IMR-90 (cell line): ENCODE results near the gene KBTBD13. TPM values are rescaled to one million over a fixed set of nuclear protein-coding genes. Genes with fewer than 3 reads are reported as not detected.

Experiments used
- ATAC-seq: fragments of 200-7000 bp; cut with Tn5 transposase; 2 replicates; pipeline ENCODE4 v1.9.1; 2020; ENCODE audit warnings: low read depth, mild to moderate bottlenecking, moderate library complexity
- BruUV-seq: library from RNA; stranded (reverse); fragments of 400-500 nt; replicated peaks from 2 replicates; lab custom pipeline; 2021; lab: Mats Ljungman, UMichigan
- CTCF ChIA-PET: fragments of 300-600 bp; formaldehyde crosslinking; extraction: SDS; loops from one replicate; lab custom pipeline; 2021; ENCODE audit warnings: antibody characterized with exemption; lab: Yijun Ruan, JAX
- POLR2A ChIA-PET: fragments of 300-600 bp; sonication (Branson Sonifier 250); formaldehyde crosslinking; loops from one replicate; lab custom pipeline; 2022; ENCODE audit warnings: antibody characterized with exemption; ENCODE audit not compliant: unreplicated experiment; lab: Charles Lee
- DNase-seq: peaks from one replicate; pipeline ENCODE4 v3.0.0; 2013
- H2AFZ ChIP-seq: replicated peaks from 2 replicates; pipeline ENCODE3; 2013; ENCODE audit warnings: low read length, mild to moderate bottlenecking; ENCODE audit not compliant: poor library complexity
- H2AK5ac ChIP-seq: 2 replicates; pipeline ENCODE4 v1.6.1; 2013; ENCODE audit warnings: low read depth, low read length, inconsistent platforms
- H2AK9ac ChIP-seq: replicated peaks from 2 replicates; pipeline ENCODE3; 2013; ENCODE audit warnings: mild to moderate bottlenecking, low read depth, low read length, moderate library complexity; ENCODE audit not compliant: poor library complexity
- H2BK120ac ChIP-seq: 2 replicates; pipeline ENCODE4 v1.6.1; 2013; ENCODE audit warnings: low read depth, low read length, inconsistent platforms
- H2BK15ac ChIP-seq: 3 replicates; pipeline ENCODE4 v1.6.1; 2013; ENCODE audit warnings: low read depth, low read length, inconsistent platforms
- H2BK20ac ChIP-seq: 2 replicates; pipeline ENCODE4 v1.6.1; 2013; ENCODE audit warnings: low read depth, mild to moderate bottlenecking, inconsistent platforms, low read length, moderate library complexity
- H2BK5ac ChIP-seq: 2 replicates; pipeline ENCODE4 v1.6.1; 2013; ENCODE audit warnings: mild to moderate bottlenecking, low read depth, low read length, inconsistent platforms; ENCODE audit not compliant: poor library complexity, severe bottlenecking
- H3K14ac ChIP-seq: replicated peaks from 2 replicates; pipeline ENCODE4 v1.6.1; 2013; ENCODE audit warnings: low read depth, low read length, inconsistent platforms
- H3K18ac ChIP-seq: 2 replicates; pipeline ENCODE4 v1.6.1; 2013; ENCODE audit warnings: low read depth, low read length, control low read depth
- H3K23ac ChIP-seq: 2 replicates; pipeline ENCODE4 v1.6.1; 2013; ENCODE audit warnings: low read depth, low read length, inconsistent platforms
- H3K27ac ChIP-seq: 2 replicates; pipeline ENCODE4 v1.5.1; 2013; ENCODE audit warnings: mild to moderate bottlenecking, control low read depth, low read length; ENCODE audit not compliant: insufficient read depth
- H3K27me3 ChIP-seq: 2 replicates; pipeline ENCODE4 v1.6.1; 2013; ENCODE audit warnings: low read length; ENCODE audit not compliant: control insufficient read depth, insufficient read depth
- H3K36me3 ChIP-seq: 2 replicates; pipeline ENCODE4 v1.6.1; 2013; ENCODE audit warnings: low read length, mixed read lengths; ENCODE audit not compliant: control insufficient read depth, insufficient read depth
- H3K4ac ChIP-seq: 2 replicates; pipeline ENCODE4 v1.6.1; 2013; ENCODE audit warnings: low read depth, low read length, inconsistent platforms
- H3K4me1 ChIP-seq: 2 replicates; pipeline ENCODE4 v1.6.1; 2013; ENCODE audit warnings: low read length, mixed read lengths; ENCODE audit not compliant: control insufficient read depth, insufficient read depth
- H3K4me2 ChIP-seq: 2 replicates; pipeline ENCODE4 v1.6.1; 2013; ENCODE audit warnings: low read depth, mild to moderate bottlenecking, control low read depth, low read length, moderate library complexity
- H3K4me3 ChIP-seq: 2 replicates; pipeline ENCODE4 v1.5.1; 2013; ENCODE audit warnings: low read depth, mild to moderate bottlenecking, control low read depth, low read length, moderate library complexity; ENCODE audit not compliant: insufficient read depth
- H3K56ac ChIP-seq: 2 replicates; pipeline ENCODE4 v1.6.1; 2013; ENCODE audit warnings: low read length, inconsistent platforms; ENCODE audit not compliant: insufficient read depth; ENCODE audit errors: extremely low read depth
- H3K79me1 ChIP-seq, 2 experiments: 2 replicates each; pipeline ENCODE4 v1.6.1; 2013; ENCODE audit warnings: low read length in 2 of 2, inconsistent platforms in 1 of 2, low read depth in 1 of 2
- H3K9ac ChIP-seq: 2 replicates; pipeline ENCODE4 v1.6.1; 2013; ENCODE audit warnings: low read depth, low read length, control low read depth
- H3K9me1 ChIP-seq: 2 replicates; pipeline ENCODE4 v1.6.1; 2013; ENCODE audit warnings: low read length, inconsistent platforms; ENCODE audit not compliant: insufficient read depth
- H3K9me3 ChIP-seq: 2 replicates; pipeline ENCODE4 v1.6.1; 2013; ENCODE audit warnings: low read length; ENCODE audit not compliant: control insufficient read depth, insufficient read depth
- H4K20me1 ChIP-seq: 2 replicates; pipeline ENCODE4 v1.6.1; 2013; ENCODE audit warnings: low read length, inconsistent platforms; ENCODE audit not compliant: insufficient read depth
- H4K5ac ChIP-seq: 2 replicates; pipeline ENCODE4 v1.6.1; 2013; ENCODE audit warnings: mild to moderate bottlenecking, low read depth, low read length, control low read depth
- H4K8ac ChIP-seq, 2 experiments: 2 replicates each; pipeline ENCODE4 v1.6.1; 2013; ENCODE audit warnings: low read depth in 2 of 2, low read length in 2 of 2, control low read depth in 1 of 2, inconsistent platforms in 1 of 2
- H4K91ac ChIP-seq: 2 replicates; pipeline ENCODE4 v1.6.1; 2013; ENCODE audit warnings: low read depth, low read length, inconsistent platforms; ENCODE audit not compliant: insufficient read depth
- MXI1 ChIP-seq: IDR thresholded peaks from 2 replicates; pipeline ENCODE4 v1.6.1; 2012; ENCODE audit warnings: low read depth, mild to moderate bottlenecking, low read length, moderate library complexity, borderline replicate concordance
- RFX5 ChIP-seq: IDR thresholded peaks from 2 replicates; pipeline ENCODE4 v1.8.0; 2012; ENCODE audit warnings: low read depth, mild to moderate bottlenecking, low read length, moderate library complexity
- WGBS, 2 experiments: methylation state at CpG; one replicate each; pipeline versions ENCODE4 v1.1.5 to v1.1.7; 2013; ENCODE audit warnings: missing lambda C conversion rate in 2 of 2; ENCODE audit not compliant: insufficient read length in 1 of 2; ENCODE audit errors: extremely low coverage in 2 of 2; 5-methylcytosine and 5-hydroxymethylcytosine counted together
- dilution Hi-C: fragments of 300-500 bp; cut with HindIII; formaldehyde crosslinking; loops from one replicate; pipeline ENCODE4 v1.14.3; 2018; ENCODE audit warnings: low sequenced_read_pairs; ENCODE audit not compliant: unreplicated experiment
- in situ Hi-C: fragments of 300-500 bp; cut with MboI; formaldehyde crosslinking; loops from 3 replicates; pipeline ENCODE4 v1.14.3; 2019; ENCODE audit warnings: low sequenced_read_pairs, inconsistent platforms, mixed read lengths
- intact Hi-C: fragments of 100-400 bp; cut with micrococcal nuclease; formaldehyde crosslinking; loops from 2 replicates; pipeline ENCODE4 v1.10.0; 2022
- polyA plus RNA-seq, 3 experiments: library from polyadenylated mRNA; depleted of rRNA; stranded (reverse); fragments of >200 nt; gene quantifications; 2 replicates each; pipeline ENCODE4 v1.2.3, GENCODE V29; 2012; ENCODE audit warnings: low replicate concordance in 1 of 3
- total RNA-seq: library from RNA; depleted of rRNA; stranded (reverse); fragments of >200 nt; gene quantifications from 2 replicates; pipeline ENCODE4 v1.2.3, GENCODE V29; 2012
- TF ChIP-seq, protein P1 (sequence below): fragments of 150-350 bp; IDR thresholded peaks from 2 replicates; pipeline ENCODE4 v1.6.1; 2017; ENCODE audit warnings: mild to moderate bottlenecking, antibody characterized with exemption, low read length, low read depth
- TF ChIP-seq, protein P2 (sequence below): conservative IDR thresholded peaks from 2 replicates; pipeline ENCODE4 v1.5.1; 2012; ENCODE audit warnings: mild to moderate bottlenecking, low read depth, low read length, improper control_type of control experiment

Gene KBTBD13
- total and polyA plus RNA-seq, 2 of the 4 experiments (the other 2 are of a cell fraction): not detected

GRCh38 chr15:65087873-65088642 is 11.5 kb downstream of the KBTBD13 start:
- no peak overlapping the region for H4K91ac ChIP-seq
- dilution Hi-C loops: no loop called here
- no TSS peak for BruUV-seq
- no peak overlapping the region for H3K9ac ChIP-seq
- H3K27ac ChIP-seq: no peak overlapping the region
- ATAC-seq (no peak), DNase-seq (no peak)
- no peak overlapping the region for H3K14ac ChIP-seq
- TF ChIP-seq, protein P1, sequence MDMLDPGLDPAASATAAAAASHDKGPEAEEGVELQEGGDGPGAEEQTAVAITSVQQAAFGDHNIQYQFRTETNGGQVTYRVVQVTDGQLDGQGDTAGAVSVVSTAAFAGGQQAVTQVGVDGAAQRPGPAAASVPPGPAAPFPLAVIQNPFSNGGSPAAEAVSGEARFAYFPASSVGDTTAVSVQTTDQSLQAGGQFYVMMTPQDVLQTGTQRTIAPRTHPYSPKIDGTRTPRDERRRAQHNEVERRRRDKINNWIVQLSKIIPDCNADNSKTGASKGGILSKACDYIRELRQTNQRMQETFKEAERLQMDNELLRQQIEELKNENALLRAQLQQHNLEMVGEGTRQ: no peak
- TF ChIP-seq RFX5 (no peak), MXI1 (no peak)
- TF ChIP-seq, protein P2, sequence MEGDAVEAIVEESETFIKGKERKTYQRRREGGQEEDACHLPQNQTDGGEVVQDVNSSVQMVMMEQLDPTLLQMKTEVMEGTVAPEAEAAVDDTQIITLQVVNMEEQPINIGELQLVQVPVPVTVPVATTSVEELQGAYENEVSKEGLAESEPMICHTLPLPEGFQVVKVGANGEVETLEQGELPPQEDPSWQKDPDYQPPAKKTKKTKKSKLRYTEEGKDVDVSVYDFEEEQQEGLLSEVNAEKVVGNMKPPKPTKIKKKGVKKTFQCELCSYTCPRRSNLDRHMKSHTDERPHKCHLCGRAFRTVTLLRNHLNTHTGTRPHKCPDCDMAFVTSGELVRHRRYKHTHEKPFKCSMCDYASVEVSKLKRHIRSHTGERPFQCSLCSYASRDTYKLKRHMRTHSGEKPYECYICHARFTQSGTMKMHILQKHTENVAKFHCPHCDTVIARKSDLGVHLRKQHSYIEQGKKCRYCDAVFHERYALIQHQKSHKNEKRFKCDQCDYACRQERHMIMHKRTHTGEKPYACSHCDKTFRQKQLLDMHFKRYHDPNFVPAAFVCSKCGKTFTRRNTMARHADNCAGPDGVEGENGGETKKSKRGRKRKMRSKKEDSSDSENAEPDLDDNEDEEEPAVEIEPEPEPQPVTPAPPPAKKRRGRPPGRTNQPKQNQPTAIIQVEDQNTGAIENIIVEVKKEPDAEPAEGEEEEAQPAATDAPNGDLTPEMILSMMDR: no peak
- ChIA-PET CTCF (interaction anchor here (0.8 to 1.9 kb wide), 3 partner anchors 13 to 54 kb away, joined by 3 to 9 read pairs (median 4); no protein-coding TSS in a partner anchor), POLR2A (no interaction called here)
- no peak overlapping the region for H2BK20ac ChIP-seq
- H3K4ac ChIP-seq: no peak overlapping the region
- no peak overlapping the region for H4K8ac ChIP-seq
- in situ Hi-C loops: loop anchor here (5.0 to 10.0 kb wide), 2 partner anchors 36 to 53 kb away; no protein-coding TSS in a partner anchor
- H3K18ac ChIP-seq: peak overlapping the region; percentile 17; the same call in 1 of the 2 replicates
- no peak overlapping the region for H3K4me3 ChIP-seq
- no peak overlapping the region for H3K23ac ChIP-seq
- WGBS, 2 experiments: 91% methylated on average over 7 of the region's 13 CpGs; no CpG with 5 or more reads in 1 of the 2 experiments
- H3K9me1 ChIP-seq: no peaks in the 10 kb centered on the region
- H2AK9ac ChIP-seq: no peak overlapping the region
- H3K9me3 ChIP-seq: no peaks in the 10 kb centered on the region
- H3K4me2 ChIP-seq: no peak overlapping the region
- H4K5ac ChIP-seq: no peak overlapping the region; the same call in 1 of the 2 replicates
- H3K36me3 ChIP-seq: no peaks in the 10 kb centered on the region
- no peak overlapping the region for H2BK5ac ChIP-seq
- no peak overlapping the region for H2AFZ ChIP-seq
- intact Hi-C loops: no loop called here
- no peak overlapping the region for H2BK120ac ChIP-seq
- peaks cover 34% of the 10 kb centered on the region for H3K4me1 ChIP-seq
- H3K79me1 ChIP-seq: no peaks in the 10 kb centered on the region
- H2AK5ac ChIP-seq: peak overlapping the region; percentile 45; the same call in 1 of the 2 replicates
- no peak overlapping the region for H2BK15ac ChIP-seq
- H4K20me1 ChIP-seq: no peaks in the 10 kb centered on the region
- H3K27me3 ChIP-seq: peaks cover 26% of the 10 kb centered on the region
- H3K56ac ChIP-seq: no peak overlapping the region
